NCI-H2081 (cell line): Measurements from ENCODE around the gene VSIG8.
"Not testable (repeated sequence)": the region's sequence is repeated elsewhere in the genome, so short reads cannot be mapped to it uniquely, and the experiment has no call there.

ENCODE experiments used
- DNase-seq, 2 experiments: peaks; one replicate each; lab custom pipeline; 2025; lab: John Stamatoyannopoulos, UW

The VSIG8 gene, protein sequence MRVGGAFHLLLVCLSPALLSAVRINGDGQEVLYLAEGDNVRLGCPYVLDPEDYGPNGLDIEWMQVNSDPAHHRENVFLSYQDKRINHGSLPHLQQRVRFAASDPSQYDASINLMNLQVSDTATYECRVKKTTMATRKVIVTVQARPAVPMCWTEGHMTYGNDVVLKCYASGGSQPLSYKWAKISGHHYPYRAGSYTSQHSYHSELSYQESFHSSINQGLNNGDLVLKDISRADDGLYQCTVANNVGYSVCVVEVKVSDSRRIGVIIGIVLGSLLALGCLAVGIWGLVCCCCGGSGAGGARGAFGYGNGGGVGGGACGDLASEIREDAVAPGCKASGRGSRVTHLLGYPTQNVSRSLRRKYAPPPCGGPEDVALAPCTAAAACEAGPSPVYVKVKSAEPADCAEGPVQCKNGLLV

DNA sequence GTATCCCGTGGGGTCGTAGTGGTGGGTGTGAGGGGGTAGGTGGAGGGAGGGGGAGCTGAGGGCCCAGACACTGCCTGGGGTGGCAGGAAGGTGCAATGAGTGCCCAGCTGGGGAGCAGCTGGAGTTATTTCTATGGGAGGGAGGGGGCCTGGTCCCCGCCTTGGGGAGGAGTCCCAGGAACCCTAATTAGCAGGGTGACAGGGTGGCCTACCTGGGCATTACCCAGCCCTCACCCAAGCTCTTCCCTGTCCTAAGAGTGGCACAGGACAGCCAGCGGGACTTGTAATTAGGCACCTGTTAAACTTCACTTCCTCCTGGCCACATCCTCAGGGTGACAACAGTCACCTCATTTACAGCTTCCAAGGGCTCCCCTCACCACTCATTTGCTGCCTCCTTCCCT, at the start of gene VSIG8:
VSIG8 (minus strand) TSS at position 101 of the 400 bp plus-strand sequence. CDS start 136 bp downstream, outside the sequence.
- DNase-seq: no peak

DNA sequence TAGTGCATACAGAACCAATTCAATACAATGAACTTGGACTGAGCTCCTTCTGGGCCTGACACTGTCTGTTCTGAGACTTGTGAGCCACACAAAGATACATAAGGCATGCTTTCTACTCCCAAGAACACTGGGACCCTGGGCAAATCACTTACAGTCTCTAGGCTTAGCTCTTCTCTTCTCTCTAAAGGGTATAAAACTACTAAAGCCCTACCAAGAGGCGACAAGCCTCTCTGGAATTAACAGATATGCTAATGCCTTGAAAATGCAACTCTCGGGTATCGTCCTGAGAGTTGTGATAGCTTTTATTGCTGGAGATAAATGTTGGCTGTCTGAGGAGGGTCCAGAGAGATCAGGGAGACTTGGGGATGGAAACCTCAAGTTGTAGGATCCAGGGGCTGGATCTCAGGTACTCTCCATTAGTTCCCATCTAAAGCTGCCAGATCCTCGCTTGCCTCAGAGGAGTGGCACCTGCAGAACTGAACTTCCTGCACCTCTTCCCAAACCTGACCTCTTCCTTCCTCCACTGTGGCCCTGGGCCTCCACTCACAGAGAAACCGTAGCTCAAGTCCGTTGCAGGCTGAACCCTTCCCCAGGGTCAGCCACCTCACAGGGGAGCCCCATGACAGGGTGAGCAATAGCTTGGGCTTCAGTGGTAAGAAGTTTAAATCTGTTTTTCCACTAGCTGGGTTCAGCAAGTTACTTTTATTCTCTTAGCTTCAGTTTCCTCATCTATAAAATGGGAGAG, 49.0 kb upstream of the VSIG8 start:
- DNase-seq: no peak

DNA sequence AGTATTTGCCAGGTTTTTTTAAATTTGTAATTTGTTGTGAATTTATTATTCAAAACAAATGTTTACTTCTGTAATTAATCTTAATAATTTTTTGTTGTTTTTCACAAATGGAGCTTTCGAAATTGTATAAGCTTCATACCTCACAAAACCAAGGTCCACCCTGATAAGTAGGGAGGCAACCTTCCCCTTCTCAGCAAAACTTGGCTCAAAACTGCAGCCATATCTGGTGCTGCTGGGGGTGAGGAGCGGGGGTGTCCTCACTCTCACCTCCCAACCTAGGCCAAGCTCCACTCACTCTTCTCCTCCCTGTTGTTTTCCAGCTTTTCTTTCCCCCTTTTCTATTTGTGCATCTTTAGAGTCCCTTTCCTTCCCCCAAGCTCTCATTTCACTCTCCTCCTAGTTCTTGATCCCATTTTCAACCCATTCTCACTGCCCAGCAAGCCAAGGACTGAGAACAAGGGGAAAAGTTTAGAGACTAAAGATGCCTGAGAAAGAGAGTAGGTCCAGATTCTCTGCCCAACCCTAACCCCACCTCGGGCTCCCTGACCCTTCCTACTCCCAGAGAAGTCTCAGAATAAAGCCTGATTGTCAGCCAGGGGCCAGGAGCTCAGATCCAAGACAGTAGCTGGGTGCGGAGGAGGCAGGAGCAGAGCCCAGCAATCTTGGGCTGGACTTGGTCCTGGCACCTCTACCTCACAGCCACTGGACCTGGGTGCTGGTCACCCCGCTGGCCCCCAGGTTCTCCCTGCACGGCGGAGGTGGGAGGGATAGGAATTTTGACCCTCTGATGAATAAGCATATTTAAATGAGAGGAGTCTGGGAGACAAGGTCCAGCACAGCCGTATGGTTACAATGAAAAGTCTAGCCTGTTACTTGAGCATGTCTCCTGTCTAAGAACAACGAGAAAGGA, 45.8 kb upstream of the VSIG8 start:
- DNase-seq: no peak

DNA sequence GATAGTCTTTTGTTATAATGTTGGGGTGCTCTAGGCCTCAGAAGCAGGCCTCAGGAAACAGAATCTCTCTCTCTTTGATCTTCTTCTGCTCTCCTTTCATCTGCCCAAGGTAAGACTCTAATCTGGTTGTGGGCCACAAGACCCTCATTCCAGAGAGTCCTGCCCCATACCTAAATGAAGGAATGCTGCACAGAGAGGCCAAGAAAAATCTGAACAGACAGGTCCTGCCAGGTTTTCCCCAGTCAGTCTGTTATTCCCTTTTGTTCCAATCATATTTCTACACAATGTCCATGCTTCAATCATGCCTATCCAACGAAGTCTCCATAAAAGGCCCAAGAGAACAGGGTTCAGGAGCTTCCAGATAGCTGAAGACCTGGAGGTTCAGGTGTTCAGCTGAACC, 44.5 kb upstream of the VSIG8 start:
- no peak for DNase-seq

DNA sequence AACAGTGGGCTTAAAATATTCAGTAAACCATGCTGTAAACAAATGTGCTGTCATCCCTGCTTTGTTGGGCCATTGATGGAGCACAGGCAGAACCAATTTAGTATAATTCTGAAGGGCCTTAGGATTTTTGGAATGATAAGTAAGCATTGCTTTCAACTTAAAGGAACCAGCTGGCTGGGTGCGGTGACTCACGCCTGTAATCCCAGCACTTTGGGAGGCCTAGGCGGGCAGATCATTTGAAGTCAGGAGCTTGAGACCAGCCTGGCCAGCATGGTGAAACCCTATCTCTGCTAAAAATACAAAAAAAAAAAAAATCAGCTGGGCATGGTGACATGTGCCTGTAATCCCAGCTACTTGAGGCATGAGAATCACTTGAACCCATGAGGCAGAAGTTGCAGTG, 41.6 kb upstream of the VSIG8 start:
- DNase-seq: not testable (repeated sequence)

DNA sequence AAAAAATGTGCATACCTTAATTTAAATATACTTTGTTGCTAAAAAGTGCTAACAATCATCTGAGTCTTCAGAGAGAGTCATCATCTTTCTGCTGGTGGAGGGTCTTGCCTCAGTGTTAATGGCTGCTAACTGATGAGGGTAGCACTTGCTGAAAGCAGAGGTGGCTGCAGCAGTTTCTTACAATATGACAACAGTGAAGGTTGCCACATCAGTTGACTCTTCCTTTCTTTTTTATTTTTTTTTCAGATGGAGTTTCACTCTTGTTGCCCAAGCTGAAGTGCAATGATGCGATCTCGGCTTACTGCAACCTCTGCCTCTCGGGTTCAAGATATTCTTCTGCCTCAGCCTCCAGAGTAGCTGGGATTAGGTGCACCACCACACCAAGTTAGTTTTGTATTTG, 40.1 kb upstream of the VSIG8 start:
- no peak for DNase-seq

DNA sequence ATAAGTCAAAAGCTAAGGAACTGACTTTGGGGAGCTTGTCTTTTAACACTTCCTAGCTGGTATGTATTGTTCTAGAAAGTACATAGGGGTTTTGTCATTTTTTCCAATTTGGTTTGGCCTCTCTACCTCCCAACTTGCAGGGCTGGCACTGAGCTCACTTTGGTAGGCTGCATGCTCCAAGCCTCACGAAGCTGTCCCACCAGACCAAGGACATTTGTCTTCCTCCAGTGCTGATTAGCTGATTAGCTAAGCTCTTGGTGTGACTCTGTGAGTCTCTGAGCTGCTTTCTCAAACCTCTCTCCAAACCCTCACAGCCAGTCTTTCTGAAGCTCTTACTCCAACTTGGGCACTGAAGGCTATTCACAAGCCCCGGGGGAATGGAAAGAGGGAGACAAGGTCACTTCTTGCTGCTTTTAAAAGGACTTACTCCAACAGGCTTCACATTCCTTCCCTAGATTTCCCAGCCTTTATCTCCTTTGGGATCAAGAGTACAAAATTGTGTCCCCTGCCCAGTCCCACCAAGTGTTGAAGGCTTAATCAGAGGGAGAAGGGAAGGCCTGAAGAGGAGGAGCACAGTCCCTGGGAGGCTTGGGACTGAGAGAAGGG, 38.4 kb upstream of the VSIG8 start:
- DNase-seq: no peak

DNA sequence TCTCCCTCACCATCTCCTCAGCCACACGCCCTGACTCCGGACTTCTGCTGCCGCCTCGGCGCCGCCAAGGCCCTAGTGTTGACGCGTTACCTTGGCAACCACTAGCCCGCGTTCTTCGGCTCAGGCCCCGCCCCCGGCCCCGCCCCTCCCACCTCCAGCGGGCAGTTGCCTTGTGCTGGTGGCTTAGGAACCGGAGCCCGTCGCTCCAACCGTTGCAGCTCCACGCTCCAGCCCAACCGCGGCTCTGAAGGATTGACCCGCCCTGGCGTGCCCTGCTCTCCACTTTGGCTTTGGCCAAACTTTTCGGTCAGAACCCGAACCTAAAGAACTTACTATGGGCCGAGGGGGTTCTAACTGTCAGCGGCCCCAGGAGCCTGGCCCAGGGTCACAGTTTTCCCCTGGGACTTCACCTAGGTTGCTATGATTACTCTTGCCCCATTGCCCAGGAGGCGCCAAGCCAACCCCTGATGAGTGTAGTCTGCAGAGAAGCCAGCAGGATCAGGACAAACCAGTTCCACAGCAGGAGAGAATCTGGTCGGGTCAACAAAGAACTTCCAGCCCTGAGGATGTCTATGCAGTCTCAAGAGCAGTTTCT, 37.7 kb upstream of the VSIG8 start, which contains the start of gene CFAP45:
CFAP45 (minus strand) TSS at position 80 of the 595 bp plus-strand sequence; CDS start at position 13, 67 bp downstream.
- DNase-seq: peak; percentile 65 to 66

DNA sequence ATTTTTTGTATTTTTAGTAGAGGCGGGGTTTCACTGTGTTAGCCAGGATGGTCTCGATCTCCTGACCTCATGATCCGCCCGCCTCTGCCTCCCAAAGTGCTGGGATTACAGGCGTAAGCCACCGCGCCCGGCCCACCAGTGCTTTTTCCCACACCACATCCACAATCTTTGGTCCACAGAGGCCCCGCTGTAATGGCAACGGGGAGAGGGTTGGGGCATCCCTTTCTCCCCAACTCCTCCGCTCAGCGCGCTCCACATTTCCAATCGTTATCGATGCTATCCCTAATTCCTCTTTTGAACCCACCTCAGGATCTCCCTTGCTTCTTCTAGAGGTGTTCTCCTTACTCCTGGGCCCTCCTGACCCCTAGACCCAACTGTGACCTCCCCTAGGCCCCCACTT, 37.2 kb upstream of the VSIG8 start:
- DNase-seq: not testable (repeated sequence)

DNA sequence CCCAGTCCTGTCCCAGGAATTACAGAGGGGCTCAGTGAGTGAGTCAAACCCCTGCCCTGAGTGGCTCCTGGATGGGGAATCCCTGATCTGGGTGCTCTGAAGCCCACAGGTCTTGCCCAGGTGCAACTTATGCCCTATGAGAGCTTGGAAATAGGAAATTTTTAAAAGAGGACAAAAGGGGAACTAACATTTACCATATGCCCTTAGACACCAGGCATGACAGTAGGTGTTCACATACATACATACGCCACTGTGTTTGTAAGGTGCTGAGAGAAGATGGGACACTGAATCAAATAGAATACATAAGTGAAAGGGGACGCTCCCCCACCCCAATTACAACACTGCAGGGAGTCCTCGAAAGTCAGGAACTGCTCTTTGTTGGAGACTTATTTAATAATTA, 36.1 kb upstream of the VSIG8 start:
- DNase-seq: no peak

DNA sequence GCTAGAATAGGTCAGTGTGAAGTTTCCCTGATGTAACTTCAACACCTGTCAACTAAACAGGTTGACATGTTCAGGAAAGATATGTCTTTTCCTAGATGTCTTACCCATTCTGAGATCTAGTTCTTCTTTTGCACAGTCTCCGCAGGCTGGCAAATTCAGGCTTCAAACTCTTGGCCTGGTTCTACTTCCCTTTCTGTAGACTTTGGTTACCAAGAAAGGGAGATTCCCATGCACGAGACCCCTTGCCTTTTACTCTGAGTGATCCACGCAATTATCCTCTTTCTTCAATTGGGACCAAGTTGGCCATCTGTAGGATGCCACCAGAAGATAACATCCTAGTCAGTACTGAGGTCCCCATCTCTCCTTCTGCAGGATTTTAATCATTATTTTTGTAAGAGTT, 35.5 kb upstream of the VSIG8 start:
- DNase-seq: no peak

DNA sequence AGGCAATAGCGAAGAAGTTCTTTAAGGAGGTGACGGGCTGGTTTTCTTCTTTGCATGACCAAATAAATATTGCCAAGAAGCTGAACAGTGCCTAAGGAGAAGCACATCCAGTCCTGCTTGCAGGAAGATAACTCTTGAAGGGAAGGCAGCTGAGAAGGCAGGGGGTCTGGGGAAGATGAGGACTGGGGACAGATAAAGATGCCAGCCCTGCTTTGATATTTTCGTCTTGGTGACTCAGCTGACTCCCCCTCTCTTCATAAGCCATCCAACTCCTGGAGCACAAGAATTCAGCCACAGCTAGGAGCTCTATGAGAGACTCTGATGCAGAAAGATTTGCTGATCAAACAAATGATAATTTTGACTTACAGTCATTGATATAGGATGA, 34.1 kb upstream of the VSIG8 start:
- DNase-seq: no peak

DNA sequence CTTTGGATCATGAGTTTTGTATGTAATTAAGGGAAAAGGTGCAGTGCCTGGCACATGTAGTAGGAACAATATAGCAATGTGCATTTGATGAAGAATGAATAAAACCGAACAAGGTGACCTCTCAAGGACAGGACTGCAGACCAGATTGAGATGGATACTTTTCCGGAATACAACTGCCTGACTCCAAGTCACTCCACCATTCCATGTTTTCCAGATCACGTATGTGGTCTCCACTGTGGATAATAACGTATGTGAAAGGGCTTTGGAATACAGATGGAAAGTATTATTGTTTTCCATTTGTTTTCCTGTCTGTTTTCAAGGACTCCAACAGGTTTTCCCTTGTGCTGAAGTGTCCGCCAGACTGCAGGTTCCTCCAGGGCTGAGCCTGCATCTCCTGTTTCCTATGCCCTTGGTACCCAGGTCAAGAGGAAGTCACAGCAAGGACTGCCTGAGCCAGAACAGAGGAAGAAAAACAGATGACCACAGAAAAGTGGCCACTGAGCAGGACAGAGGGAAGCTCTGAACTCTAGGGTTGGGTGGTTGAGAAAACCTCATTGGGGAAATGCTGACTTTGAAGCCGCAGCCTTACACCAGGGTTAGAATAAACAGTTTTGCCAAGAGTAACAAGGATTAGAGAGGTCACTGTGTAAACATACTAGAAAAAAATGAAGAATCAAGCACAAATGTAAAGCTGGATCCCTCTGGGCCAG, 33.5 kb upstream of the VSIG8 start:
- no peak for DNase-seq

DNA sequence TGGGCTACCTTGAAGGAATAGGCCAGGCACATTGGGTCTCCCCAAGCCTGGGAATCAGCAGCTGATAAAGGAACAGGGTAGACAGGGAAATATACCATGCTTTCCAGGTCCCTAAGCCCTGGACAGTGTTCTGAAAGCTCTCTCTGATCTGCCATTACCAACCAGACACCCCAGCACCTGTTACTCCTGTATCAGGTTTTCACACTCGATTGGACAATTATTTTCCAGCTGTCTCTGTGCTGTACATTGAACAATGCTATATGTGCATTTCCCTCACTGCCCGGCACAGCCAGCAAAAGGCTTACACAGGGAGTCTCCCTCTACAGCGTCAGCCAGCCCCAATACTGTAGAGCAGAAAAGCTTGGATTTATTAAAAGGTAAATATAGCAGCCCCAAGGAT, 32.8 kb upstream of the VSIG8 start:
- no peak for DNase-seq

DNA sequence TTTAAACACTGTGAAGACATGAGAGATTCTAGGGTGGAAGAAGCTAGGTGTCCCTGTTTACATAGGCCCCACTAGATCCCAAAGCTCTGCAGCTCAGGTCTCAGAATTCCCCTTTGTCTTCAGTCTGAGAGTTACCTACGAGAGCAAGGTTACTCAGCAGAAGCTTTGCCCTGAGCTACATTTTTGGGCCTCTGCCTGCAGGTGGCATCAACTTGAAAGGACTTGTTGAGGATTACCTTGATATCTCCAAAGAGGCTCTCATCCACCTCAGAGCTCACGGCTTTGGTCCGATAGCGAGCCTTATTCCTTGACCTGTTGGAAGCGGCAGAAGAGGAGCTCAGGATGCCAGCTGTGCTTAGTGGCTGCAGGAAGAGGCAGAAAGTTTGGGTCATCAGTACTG, 30.5 kb upstream of the VSIG8 start:
- DNase-seq: peak in 1 of 2 experiments; percentile 13

DNA sequence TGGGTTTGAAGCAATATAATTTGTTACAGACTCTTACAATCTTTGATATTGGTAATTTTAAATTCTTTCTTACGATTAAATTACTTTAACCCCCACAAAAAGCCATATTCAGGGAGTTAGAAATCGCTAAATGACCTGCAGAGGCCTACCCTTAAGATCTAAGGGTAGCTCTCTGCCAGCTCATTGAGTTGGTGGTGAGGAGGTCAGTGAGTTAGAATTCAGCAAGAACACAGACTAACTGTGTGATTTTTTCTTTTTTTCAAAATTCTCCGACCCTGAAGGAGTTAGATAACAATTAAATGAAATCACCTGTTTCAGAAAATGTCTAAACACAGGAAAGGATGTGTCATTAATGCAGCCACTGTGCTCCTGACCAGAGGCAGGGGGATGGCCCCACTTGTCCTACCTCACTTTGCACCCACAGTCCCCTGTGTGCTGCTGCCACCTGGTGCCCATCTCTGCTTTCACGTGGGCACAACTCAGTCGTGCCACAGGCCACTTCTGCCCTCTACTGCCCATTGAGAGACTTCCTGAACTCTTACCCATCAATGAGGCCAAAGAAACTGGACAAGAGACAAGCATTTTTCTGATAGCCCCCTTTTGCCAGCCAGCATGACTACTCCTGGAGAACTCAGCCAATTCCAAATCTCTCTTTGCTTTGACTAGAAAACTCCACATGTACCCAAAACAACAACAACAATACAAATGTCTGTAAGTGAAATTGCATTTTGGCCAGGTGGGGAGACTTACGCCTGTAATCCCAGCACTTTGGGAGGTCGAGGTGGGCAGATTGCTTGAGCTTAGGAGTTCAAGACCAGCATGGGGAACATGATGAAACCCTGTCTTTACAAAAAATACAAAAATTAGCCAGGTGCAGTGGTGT, 29.1 kb upstream of the VSIG8 start:
- peak; percentile 85 to 88 for DNase-seq

DNA sequence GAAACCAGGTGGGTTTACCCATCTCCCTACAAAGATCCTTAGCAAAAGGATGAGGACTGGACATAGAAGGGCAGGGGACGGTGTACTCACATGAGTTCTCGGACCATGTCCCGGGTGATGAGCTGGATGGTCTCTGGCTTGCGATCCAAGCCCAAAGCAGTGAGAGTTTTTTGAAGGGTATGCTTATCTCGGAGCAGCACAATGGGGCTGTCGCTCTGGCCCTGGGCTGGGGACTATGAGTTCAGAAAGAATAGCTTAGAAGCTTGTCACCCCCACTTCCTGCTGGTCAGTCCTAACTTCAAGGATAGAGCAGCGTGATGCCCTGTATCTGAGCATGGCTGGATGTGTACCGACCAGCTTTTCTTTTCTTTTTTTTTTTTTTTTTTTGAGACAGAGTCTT, 27.9 kb upstream of the VSIG8 start:
- no peak for DNase-seq

DNA sequence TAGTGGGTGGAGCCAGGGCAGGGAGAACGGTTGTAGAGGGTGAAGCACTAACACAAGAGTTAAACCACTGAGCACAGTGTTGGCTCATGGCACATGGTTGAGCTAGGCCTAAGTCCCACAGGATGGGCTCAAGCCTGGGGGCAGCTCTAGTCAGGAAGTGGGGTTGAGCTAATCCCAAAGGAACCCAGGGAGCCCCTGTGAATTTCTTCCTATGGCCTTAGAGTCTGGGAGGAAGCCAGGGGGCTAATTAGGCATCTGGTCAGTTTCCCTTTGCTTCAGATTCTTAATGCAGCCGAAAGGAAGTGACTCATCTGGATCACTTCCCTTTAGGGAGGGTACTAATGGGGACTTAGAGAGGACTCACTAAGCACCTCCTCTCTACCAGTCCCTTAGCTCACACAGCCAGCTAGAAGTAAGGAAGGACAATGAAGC, 27.4 kb upstream of the VSIG8 start:
- DNase-seq: peak in 1 of 2 experiments; percentile 15

DNA sequence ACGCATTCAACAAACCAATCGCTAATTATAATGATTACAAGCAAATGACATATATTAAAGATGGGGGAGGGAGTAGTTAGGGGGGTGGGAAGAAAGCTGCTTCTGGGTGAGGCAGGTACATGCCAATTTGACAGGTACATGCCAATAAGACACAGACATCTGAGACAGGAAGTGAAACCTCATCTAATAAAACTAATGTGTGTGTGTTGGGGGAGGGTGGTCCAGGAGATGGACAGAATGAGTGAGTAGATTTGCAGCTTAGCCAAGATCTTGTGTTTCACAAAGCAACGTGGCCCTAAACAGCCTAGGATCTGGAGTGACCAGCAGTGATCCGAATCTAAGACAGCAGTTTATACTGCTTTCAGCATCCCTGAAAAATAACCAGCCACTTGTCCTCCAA, 26.7 kb upstream of the VSIG8 start:
- no peak for DNase-seq

DNA sequence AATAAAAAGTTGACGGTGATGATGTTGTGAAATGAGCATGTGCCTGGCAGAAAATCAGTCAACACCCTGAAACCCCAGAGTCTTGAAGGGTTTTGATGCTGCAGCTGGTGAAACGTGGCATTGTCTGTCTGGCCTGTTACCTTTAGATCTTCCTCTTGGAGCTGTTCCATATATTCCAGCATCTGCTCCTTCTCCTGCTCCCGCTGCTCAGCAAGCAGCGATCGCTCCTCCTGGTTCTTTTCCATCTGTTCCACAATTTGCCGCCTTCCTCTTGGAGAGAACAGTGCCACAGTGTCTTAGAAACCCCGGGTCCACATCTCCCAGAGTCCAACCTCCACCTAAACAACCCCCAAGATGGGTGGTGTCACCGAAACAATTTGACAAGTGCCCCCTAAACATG, 21.8 kb upstream of the VSIG8 start:
- DNase-seq: no peak
